WTC11 (cell line): ENCODE results near the gene TMEM221. TPM values are rescaled to one million over a fixed set of nuclear protein-coding genes. Genes with fewer than 3 reads are reported as not detected.

Experiments
- ATAC-seq: fragments of 200-7000 bp; cut with Tn5 transposase; 2 replicates; pipeline ENCODE4 v1.10.0; 2021; ENCODE audit warnings: mild to moderate bottlenecking, moderate library complexity
- CTCF ChIA-PET: fragments of 300-600 bp; sonication (Branson Sonifier 250); formaldehyde crosslinking; loops from one replicate; lab custom pipeline; 2021; ENCODE audit warnings: antibody characterized with exemption; lab: Charles Lee
- POLR2A ChIA-PET: fragments of 350-600 bp; sonication (Branson Sonifier 250); formaldehyde crosslinking; loops from one replicate; lab custom pipeline; 2021; ENCODE audit warnings: antibody characterized with exemption; lab: Charles Lee
- DNase-seq: peaks from one replicate; pipeline ENCODE4 v3.0.0; 2021; ENCODE audit warnings: low spot score
- H3K27ac Mint-ChIP-seq: 2 replicates; pipeline ENCODE4 v1.8.0; 2021; ENCODE audit warnings: mixed read lengths
- H3K27me3 Mint-ChIP-seq: 2 replicates; pipeline ENCODE4 v1.8.0; 2021; ENCODE audit warnings: low read depth, mild to moderate bottlenecking, moderate library complexity, mixed read lengths
- H3K36me3 Mint-ChIP-seq: 2 replicates; pipeline ENCODE4 v1.8.0; 2021; ENCODE audit warnings: mixed read lengths
- H3K4me1 Mint-ChIP-seq: 2 replicates; pipeline ENCODE4 v1.8.0; 2022; ENCODE audit warnings: mixed read lengths
- H3K4me3 Mint-ChIP-seq: 2 replicates; pipeline ENCODE4 v1.8.0; 2021; ENCODE audit warnings: mild to moderate bottlenecking, moderate library complexity, mixed read lengths
- H3K9me3 Mint-ChIP-seq: 2 replicates; pipeline ENCODE4 v1.8.0; 2021; ENCODE audit warnings: mixed read lengths
- FOXK1 ChIP-seq: sonication (generic); formaldehyde crosslinking; IDR thresholded peaks from 2 replicates; pipeline ENCODE4 v1.8.0; 2022; ENCODE audit warnings: mild to moderate bottlenecking, moderate library complexity, missing genetic modification reagents
- FOXP1 ChIP-seq: sonication (generic); formaldehyde crosslinking; IDR thresholded peaks from 2 replicates; pipeline ENCODE4 v1.8.0; 2022; ENCODE audit warnings: missing genetic modification reagents, mild to moderate bottlenecking, moderate library complexity, borderline replicate concordance
- KAT7 ChIP-seq: sonication (generic); formaldehyde crosslinking; IDR thresholded peaks from 2 replicates; pipeline ENCODE4 v1.8.1; 2023; ENCODE audit warnings: missing genetic modification reagents, mild to moderate bottlenecking, borderline replicate concordance
- MAX ChIP-seq: sonication (generic); formaldehyde crosslinking; IDR thresholded peaks from 2 replicates; pipeline ENCODE4 v1.8.0; 2022; ENCODE audit warnings: mild to moderate bottlenecking, missing genetic modification reagents
- MXD4 ChIP-seq: fragments of 250-450 bp; sonication (Bioruptor Pico); IDR thresholded peaks from 2 replicates; pipeline ENCODE4 v1.8.0; 2021; ENCODE audit warnings: mild to moderate bottlenecking, moderate library complexity, borderline replicate concordance
- MYBL2 ChIP-seq: sonication (generic); formaldehyde crosslinking; IDR thresholded peaks from 2 replicates; pipeline ENCODE4 v1.8.1; 2023; ENCODE audit warnings: mild to moderate bottlenecking, moderate library complexity, missing genetic modification reagents
- SMAD3 ChIP-seq: sonication (generic); formaldehyde crosslinking; IDR thresholded peaks from 2 replicates; pipeline ENCODE4 v1.8.0; 2022; ENCODE audit warnings: missing genetic modification reagents, mild to moderate bottlenecking, borderline replicate concordance
- TEAD1 ChIP-seq: sonication (generic); formaldehyde crosslinking; IDR thresholded peaks from 2 replicates; pipeline ENCODE4 v1.8.0; 2022; ENCODE audit warnings: mild to moderate bottlenecking, missing genetic modification reagents
- ZMAT4 ChIP-seq: fragments of 250-450 bp; sonication (Bioruptor Pico); IDR thresholded peaks from 2 replicates; pipeline ENCODE4 v1.9.0; 2021; ENCODE audit warnings: mild to moderate bottlenecking
- ZNF219 ChIP-seq: sonication (generic); formaldehyde crosslinking; IDR thresholded peaks from 2 replicates; pipeline ENCODE4 v1.8.0; 2023; ENCODE audit warnings: missing genetic modification reagents, mild to moderate bottlenecking, borderline replicate concordance
- ZNF416 ChIP-seq: fragments of 250-450 bp; sonication (Bioruptor Pico); IDR thresholded peaks from 2 replicates; pipeline ENCODE4 v1.9.0; 2021; ENCODE audit warnings: mild to moderate bottlenecking, inconsistent platforms
- ZNF512 ChIP-seq: sonication (generic); formaldehyde crosslinking; IDR thresholded peaks from 2 replicates; pipeline ENCODE4 v1.8.1; 2022; ENCODE audit warnings: missing genetic modification reagents, borderline replicate concordance
- total RNA-seq: library from RNA; stranded (reverse); gene quantifications from 3 replicates; pipeline ENCODE4 v1.2.3, GENCODE V29; 2021
- TF ChIP-seq, protein P1 (sequence below): sonication (generic); formaldehyde crosslinking; IDR thresholded peaks from 2 replicates; pipeline ENCODE4 v1.8.1; 2023; ENCODE audit warnings: mild to moderate bottlenecking, missing genetic modification reagents, moderate library complexity
- TF ChIP-seq, protein P2 (sequence below): sonication (generic); formaldehyde crosslinking; IDR thresholded peaks from 2 replicates; pipeline ENCODE4 v1.8.0; 2022; ENCODE audit warnings: mild to moderate bottlenecking, missing genetic modification reagents
- TF ChIP-seq, protein P3 (sequence below): sonication (generic); formaldehyde crosslinking; IDR thresholded peaks from 2 replicates; pipeline ENCODE4 v1.8.0; 2023; ENCODE audit warnings: missing genetic modification reagents, mild to moderate bottlenecking, borderline replicate concordance
- TF ChIP-seq, protein P4 (sequence below): sonication (generic); formaldehyde crosslinking; IDR thresholded peaks from 2 replicates; pipeline ENCODE4 v1.8.1; 2022; ENCODE audit warnings: mild to moderate bottlenecking, moderate library complexity, missing genetic modification reagents

The TMEM221 gene
- total RNA-seq, 1 experiment from 2014 or later: 1.2 TPM

DNA sequence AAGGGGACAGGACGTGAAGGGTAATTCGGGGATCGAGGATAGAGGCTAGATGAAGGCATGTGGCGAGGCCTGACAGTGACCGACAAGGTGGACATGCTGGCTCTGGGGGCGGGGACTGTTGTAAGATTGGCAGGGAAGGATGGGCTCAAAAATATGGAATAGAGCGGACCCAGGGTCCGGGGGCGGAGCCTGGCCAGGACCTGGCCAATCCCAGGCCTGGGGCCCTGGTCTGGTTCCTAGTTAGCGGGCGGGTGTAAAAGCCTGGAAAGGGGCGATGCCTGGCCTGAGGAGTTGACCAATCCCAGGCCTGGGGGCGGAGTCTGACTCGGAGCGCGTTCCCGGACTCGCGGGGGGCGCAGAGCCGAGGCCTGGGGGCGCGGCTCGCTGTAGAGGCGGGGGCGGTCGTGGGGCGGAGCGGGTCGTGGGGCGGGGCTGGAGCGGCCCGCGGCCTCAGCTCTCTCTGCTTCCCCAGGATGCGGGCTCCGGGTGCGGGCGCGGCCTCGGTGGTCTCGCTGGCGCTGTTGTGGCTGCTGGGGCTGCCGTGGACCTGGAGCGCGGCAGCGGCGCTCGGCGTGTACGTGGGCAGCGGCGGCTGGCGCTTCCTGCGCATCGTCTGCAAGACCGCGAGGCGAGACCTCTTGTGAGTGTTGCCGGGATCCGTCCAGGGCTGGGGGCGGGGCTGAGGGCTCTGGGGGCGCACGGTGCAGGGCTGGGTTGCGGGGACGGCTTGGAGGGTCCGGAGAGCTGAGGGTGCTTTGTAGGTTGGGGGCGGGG lies 21.8 kb upstream of the TMEM221 start, which contains the start of gene SLC27A1 (continued):
- no peak for TF ChIP-seq MXD4
- TF ChIP-seq ZNF512 (CRISPR knock-in tag): no peak
- TF ChIP-seq ZNF416 (CRISPR knock-in tag): no peak
- TF ChIP-seq MYBL2 (CRISPR knock-in tag): 0 out of 2 replicates have a peak, but pooled peaks have one; percentile 55
- TF ChIP-seq MAX: peak; percentile 34; the same call in 1 of the 2 replicates

DNA sequence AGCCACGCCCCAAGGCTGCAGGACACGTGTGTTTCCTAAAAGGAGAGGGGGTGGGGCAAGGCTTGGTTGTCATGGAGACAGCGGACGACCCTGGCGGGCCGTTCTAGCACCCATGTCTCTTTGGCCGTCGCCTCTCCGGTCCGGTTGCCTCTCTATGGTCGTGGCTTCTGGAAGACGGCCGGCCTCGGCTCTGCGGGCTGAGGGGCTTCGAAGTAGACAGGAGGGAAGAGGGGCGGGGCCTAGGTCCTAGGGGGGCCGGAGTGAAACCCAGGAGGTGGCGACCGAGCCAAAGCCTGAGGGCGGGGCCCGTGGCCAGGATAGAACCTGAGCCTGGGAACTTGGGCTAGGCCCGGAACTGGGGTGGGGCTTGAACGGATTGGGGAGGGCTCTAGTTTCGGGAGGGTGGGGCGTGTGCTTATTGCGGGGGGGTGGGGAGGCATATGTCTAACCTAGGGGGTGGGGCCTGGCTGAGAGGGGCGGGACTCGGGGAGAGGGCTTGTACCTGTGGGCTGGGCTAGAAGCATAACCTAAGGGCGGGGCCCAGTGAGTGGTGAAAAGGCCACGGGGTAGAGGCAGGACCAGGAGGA lies 21.1 kb upstream of the TMEM221 start:
- Mint-ChIP-seq H3K4me3 (peak overlapping the region; percentile 93), H3K27ac (peak overlapping the region; percentile 98), H3K4me1 (peaks cover 19% of the 10 kb centered on the region), H3K36me3 (no peaks in the 10 kb centered on the region), H3K9me3 (no peaks in the 10 kb centered on the region), H3K27me3 (peaks cover 49% of the 10 kb centered on the region)
- ATAC-seq (peak; percentile 63), DNase-seq (peak; percentile 97)
- TF ChIP-seq, protein P1, sequence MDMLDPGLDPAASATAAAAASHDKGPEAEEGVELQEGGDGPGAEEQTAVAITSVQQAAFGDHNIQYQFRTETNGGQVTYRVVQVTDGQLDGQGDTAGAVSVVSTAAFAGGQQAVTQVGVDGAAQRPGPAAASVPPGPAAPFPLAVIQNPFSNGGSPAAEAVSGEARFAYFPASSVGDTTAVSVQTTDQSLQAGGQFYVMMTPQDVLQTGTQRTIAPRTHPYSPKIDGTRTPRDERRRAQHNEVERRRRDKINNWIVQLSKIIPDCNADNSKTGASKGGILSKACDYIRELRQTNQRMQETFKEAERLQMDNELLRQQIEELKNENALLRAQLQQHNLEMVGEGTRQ: peak; percentile 76
- TF ChIP-seq, protein P2, sequence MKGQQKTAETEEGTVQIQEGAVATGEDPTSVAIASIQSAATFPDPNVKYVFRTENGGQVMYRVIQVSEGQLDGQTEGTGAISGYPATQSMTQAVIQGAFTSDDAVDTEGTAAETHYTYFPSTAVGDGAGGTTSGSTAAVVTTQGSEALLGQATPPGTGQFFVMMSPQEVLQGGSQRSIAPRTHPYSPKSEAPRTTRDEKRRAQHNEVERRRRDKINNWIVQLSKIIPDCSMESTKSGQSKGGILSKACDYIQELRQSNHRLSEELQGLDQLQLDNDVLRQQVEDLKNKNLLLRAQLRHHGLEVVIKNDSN: peak; percentile 70; the same call in 1 of the 2 replicates
- no peak for TF ChIP-seq ZNF219 (CRISPR knock-in tag)
- TF ChIP-seq TEAD1 (CRISPR knock-in tag): no peak
- CTCF ChIA-PET: interaction anchor here (0.6 to 3.5 kb wide), 10 partner anchors 20 to 390 kb away, joined by 3 to 24 read pairs (median 5); partner anchors contain the start of genes RPL18A and TMEM221
- POLR2A ChIA-PET: no interaction called here

DNA sequence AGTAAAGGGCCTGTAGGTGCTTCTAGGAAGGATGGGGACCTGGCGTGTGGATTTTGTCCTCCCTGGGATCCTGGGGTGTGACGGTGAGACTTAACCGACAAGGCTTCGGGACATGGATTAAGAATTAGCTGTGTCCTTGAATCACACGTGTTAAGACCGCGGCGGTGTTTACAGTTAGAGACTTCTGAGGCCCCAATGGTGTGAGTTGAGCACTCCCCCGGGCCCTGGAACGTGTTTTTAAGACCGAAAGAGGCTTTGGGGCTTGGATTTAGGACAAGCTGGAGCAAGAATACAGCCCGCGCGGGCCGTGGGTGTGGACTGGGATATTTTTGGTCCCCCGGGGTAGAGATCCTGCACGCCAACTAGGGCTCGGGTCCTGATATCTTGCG lies 20.6 kb upstream of the TMEM221 start:
- peaks cover 50% of the 10 kb centered on the region for H3K27me3 Mint-ChIP-seq
- peaks cover 19% of the 10 kb centered on the region for H3K4me1 Mint-ChIP-seq
- POLR2A ChIA-PET: no interaction called here
- peak overlapping the region; percentile 93 for H3K4me3 Mint-ChIP-seq
- no peaks in the 10 kb centered on the region for H3K9me3 Mint-ChIP-seq
- no peaks in the 10 kb centered on the region for H3K36me3 Mint-ChIP-seq
- no peak for TF ChIP-seq KAT7 (CRISPR knock-in tag)
- no peak for TF ChIP-seq FOXP1 (CRISPR knock-in tag)
- TF ChIP-seq, protein P3, sequence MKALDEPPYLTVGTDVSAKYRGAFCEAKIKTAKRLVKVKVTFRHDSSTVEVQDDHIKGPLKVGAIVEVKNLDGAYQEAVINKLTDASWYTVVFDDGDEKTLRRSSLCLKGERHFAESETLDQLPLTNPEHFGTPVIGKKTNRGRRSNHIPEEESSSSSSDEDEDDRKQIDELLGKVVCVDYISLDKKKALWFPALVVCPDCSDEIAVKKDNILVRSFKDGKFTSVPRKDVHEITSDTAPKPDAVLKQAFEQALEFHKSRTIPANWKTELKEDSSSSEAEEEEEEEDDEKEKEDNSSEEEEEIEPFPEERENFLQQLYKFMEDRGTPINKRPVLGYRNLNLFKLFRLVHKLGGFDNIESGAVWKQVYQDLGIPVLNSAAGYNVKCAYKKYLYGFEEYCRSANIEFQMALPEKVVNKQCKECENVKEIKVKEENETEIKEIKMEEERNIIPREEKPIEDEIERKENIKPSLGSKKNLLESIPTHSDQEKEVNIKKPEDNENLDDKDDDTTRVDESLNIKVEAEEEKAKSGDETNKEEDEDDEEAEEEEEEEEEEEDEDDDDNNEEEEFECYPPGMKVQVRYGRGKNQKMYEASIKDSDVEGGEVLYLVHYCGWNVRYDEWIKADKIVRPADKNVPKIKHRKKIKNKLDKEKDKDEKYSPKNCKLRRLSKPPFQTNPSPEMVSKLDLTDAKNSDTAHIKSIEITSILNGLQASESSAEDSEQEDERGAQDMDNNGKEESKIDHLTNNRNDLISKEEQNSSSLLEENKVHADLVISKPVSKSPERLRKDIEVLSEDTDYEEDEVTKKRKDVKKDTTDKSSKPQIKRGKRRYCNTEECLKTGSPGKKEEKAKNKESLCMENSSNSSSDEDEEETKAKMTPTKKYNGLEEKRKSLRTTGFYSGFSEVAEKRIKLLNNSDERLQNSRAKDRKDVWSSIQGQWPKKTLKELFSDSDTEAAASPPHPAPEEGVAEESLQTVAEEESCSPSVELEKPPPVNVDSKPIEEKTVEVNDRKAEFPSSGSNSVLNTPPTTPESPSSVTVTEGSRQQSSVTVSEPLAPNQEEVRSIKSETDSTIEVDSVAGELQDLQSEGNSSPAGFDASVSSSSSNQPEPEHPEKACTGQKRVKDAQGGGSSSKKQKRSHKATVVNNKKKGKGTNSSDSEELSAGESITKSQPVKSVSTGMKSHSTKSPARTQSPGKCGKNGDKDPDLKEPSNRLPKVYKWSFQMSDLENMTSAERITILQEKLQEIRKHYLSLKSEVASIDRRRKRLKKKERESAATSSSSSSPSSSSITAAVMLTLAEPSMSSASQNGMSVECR (CRISPR knock-in tag): no peak
- TF ChIP-seq MAX: peak; percentile 58; the same call in 1 of the 2 replicates
- peak; percentile 13; the same call in 1 of the 2 replicates for TF ChIP-seq FOXK1 (CRISPR knock-in tag)
- TF ChIP-seq, protein P4, sequence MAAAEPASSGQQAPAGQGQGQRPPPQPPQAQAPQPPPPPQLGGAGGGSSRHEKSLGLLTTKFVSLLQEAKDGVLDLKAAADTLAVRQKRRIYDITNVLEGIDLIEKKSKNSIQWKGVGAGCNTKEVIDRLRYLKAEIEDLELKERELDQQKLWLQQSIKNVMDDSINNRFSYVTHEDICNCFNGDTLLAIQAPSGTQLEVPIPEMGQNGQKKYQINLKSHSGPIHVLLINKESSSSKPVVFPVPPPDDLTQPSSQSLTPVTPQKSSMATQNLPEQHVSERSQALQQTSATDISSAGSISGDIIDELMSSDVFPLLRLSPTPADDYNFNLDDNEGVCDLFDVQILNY: no peak
- peak; percentile 32; the same call in 1 of the 2 replicates for TF ChIP-seq SMAD3
- TF ChIP-seq ZMAT4 (CRISPR knock-in tag): no peak
- peak overlapping the region; percentile 95 for H3K27ac Mint-ChIP-seq
- DNase-seq (no peak), ATAC-seq (no peak)
- CTCF ChIA-PET: interaction anchor here (0.6 to 1.9 kb wide), 5 partner anchors 11 to 42 kb away, joined by 3 to 5 read pairs (median 4); partner anchors contain the start of gene PGLS
